ENCODE data around the gene WDR36.

The WDR36 gene

DNA sequence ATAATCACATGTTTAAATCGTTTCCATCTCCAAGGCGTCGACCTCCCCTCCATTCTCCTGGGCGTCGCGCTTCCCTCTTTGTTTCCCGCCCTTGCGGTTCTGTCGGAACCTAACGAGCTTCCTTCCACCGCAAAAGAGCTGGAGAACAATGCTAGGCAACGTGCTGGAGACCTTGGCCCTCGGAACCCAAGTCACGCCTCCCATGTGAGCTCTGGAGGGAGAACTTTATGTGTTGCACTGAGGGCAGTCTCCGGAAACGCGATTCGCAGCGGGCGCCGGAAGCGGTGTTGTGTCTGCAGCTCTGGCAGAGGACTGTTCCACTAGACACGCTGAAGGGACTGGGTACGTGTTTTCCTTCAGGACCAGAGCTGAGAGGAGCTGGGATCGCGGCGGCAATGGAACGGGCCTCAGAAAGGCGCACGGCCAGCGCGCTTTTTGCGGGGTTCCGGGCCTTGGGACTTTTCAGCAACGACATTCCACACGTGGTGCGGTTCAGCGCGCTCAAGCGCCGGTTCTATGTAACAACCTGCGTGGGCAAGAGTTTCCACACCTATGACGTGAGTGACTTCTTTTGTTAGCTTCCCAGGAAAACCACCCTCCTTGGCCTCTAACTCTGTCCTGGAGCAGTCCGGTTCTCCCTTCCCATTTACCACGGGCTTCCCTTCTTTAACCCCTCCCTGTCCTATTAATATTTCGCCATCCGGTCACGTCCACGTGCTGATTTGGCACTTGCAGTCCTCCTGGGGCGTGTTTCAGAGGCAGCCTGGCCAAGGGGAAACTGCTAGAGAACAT, at the start of gene WDR36:
TSS of gene WDR36 (plus strand) at position 287 of the 792 bp plus-strand sequence. CDS start at position 396, 109 bp downstream.
- DNase-seq (ENCODE audit: low spot score): peak; percentile 68

- DNase-seq (ENCODE audit: low spot score): no peak
Measured at GRCh38 chr5:111043712-111044506, 48.2 kb upstream of the WDR36 start.

GRCh38 chr5:111058064-111058463, 34.1 kb upstream of the WDR36 start:
- DNase-seq (ENCODE audit: low spot score): no peak

DNA sequence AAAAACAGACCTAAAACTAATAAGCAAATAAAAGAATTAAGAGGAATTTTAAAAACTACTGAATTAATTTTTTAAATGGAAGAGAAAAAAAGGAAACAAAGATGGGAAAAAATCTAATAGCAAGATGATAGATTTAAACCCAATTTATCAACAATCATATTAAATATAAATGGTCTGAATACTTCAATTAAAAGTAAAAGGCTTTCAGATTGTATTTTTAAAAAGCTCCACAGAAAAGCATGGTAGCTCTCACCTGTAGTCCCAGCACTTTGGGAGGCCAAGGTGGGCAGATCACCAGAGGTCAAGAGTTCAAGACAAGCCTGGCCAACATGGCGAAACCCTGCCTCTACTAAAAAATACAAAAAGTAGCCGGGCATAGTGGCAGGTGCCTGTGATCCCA, 32.0 kb upstream of the WDR36 start:
- DNase-seq (ENCODE audit: low spot score): no peak

DNA sequence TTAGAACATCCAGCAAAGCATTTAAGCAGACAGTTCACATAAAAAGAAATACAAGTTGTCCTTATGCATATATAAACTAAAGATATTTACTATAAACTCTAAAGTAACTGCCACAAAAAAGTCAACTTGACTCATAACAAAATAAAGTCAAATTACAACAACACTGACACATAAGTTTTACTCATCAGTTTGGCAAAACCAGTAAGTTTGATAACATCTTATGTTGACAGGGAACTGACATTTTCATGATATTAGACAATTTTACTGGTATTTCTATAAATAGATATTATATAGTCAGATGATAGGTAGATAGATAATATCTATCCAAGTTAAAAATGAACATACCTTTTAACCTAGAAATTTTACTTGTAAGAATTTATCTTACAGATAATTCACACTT, 30.5 kb upstream of the WDR36 start:
- DNase-seq (ENCODE audit: low spot score): no peak

DNA sequence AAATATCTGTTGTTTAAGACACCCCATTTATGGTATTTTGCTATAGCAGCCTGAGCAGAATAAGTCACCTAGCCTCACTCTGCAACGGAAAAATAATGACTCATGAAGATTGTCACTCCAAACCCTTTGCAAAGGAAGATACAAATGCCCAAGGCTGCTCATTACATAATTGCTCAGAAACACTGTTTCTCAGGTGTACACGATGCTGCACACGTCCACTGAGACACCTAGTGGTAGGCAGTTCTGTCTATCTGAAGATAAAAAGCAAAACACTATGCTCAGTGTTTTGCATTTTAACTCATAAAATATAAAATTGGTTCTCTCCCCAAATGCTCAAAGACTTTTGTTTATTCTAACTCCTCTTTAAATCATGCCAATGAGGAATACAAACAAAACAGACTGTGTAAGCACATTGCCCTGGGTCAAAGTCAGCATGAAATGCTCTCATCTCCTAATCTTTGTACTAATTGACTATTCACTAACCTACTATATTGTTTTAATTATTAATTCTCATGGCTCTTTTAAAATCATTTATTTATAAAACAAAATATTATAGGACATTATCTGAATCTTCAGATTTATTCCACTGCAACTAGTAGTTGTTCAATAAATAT, 28.3 kb upstream of the WDR36 start:
- DNase-seq (ENCODE audit: low spot score): peak; percentile 25

- no peak for DNase-seq (ENCODE audit: low spot score)
Measured at GRCh38 chr5:111066261-111066938, 25.7 kb upstream of the WDR36 start.

DNA sequence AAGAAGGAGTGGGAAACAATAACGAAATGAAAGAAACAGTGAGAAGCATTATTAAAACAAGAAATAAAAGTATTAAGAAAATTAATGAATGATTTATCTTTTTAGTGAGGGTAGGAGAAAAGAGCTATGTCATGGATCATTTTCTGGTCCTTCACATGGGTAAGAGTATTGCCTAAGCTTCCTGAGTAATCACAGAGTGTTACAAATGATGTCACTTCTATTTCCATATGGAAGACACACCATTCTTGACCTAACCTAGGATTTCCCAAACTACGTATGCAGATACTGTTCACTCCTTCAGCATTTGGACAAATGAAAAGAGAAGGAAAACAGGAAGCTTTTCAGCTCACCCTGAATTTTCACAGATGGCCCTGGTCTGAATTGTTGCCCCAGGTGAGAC, 23.9 kb upstream of the WDR36 start:
- no peak for DNase-seq (ENCODE audit: low spot score)

GRCh38 chr5:111069839-111070238, 22.3 kb upstream of the WDR36 start:
- no peak for DNase-seq (ENCODE audit: low spot score)

- DNase-seq (ENCODE audit: low spot score): no peak
Measured at GRCh38 chr5:111070272-111071134, 21.6 kb upstream of the WDR36 start.

- DNase-seq (ENCODE audit: low spot score): no peak
Measured at GRCh38 chr5:111071413-111071812, 20.7 kb upstream of the WDR36 start, which contains the start of gene TSLP. TSS of gene TSLP (plus strand) at chr5:111071713. CDS start at chr5:111071891, 178 bp downstream.

- DNase-seq (ENCODE audit: low spot score): peak; percentile 18
Measured at GRCh38 chr5:111072949-111073682, 19.0 kb upstream of the WDR36 start.

GRCh38 chr5:111074244-111074643, 17.9 kb upstream of the WDR36 start:
- no peak for DNase-seq (ENCODE audit: low spot score)

- no peak for DNase-seq (ENCODE audit: low spot score)
Measured at GRCh38 chr5:111075520-111075919, 16.6 kb upstream of the WDR36 start.

GRCh38 chr5:111076091-111076490, 16.1 kb upstream of the WDR36 start:
- no peak for DNase-seq (ENCODE audit: low spot score)

- DNase-seq (ENCODE audit: low spot score): no peak
Measured at GRCh38 chr5:111077678-111078077, 14.5 kb upstream of the WDR36 start.

DNA sequence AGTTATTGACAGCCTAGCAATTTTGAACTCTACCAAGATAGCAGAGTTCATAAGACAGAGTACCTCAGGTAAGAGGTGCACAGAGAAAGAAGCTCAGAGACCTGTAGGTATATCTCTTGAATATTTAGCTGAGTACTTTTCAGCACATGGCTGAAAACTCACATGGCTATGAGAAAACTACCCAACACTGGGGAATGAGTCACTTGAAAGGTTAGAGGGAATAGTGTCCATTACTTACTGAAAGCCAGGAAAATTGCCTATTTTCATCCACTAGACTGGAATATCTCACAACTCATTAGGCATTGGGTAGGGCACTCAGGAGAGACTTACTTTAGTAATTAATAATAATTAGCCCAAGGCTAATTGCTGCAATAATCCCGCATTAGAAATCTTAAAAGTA, 12.3 kb upstream of the WDR36 start:
- no peak for DNase-seq (ENCODE audit: low spot score)

- DNase-seq (ENCODE audit: low spot score): no peak
Measured at GRCh38 chr5:111083323-111083722, 8.8 kb upstream of the WDR36 start.

DNA sequence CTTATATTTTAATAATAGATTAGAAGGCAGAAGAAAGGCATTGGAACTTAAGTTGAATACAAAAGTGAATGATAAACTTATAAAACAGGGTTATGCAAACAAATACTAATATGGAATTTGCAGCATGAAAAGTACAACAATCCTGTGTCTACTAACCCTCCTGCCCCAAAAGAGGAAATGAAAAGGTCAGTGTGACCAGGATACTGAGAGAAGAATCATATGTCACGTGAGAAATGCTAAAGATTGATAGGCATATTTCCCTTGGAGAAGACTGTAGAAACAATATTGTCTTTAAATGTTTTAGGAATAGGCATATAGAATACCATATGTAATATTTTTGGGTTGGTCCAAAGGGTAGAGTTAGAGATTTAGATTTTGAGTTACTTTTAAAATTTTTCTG, 3.8 kb downstream of the WDR36 start:
- DNase-seq (ENCODE audit: low spot score): no peak

- DNase-seq (ENCODE audit: low spot score): no peak
Measured at GRCh38 chr5:111099058-111099778, 7.1 kb downstream of the WDR36 start.
